Fibroblast of lung (primary cell): ENCODE data around the gene PCSK6.

ENCODE experiments used
- CTCF ChIP-seq, 2 donors: IDR thresholded peaks in 1 of 2; conservative IDR thresholded peaks in 1 of 2; 1 replicate in 1 of 2; 2 replicates in 1 of 2; pipeline ENCODE4 v1.5.1; 2011 to 2012; ENCODE audit warnings: low read length in 2 of 2, control low read depth in 1 of 2, inconsistent platforms in 1 of 2, low read depth in 1 of 2, mild to moderate bottlenecking in 1 of 2
- EZH2 ChIP-seq: IDR thresholded peaks from 2 replicates; pipeline ENCODE4 v1.5.1; 2012; ENCODE audit warnings: low read length, control low read depth, mild to moderate bottlenecking; ENCODE audit errors: missing control alignments

DNA sequence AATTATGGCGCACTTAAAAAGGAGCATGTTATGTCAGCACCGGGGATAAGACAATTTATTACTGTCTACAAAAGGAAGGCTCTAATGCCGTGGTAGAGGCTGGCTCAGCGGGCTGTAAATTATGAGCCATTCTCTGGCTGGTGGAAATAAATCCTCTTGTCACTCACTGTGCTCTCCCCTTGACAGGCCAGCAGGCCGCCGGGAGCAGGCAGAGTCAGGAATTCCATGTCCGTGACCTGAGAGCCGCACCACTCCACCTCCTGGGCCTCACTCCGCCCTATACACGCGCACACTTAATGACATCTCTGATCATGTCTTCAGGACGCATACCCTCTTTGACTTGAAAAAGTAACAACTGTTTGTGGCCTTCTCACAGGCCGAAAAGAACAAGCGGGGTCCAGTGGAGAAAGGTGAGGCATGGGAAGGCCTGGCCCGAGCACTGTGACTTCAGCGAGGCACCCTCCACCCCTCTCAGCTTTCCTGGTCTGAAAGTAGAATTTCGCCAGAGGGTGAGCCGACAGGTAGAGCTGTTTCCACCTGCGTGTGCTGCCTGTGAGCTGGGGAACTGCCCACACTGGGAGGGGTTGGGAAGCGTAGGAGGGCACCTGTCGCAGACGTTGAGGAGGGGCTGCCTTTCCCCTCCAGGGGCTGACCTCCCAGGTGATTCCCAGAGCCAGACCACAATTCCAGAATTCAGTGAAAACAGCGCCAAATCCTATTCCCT lies 13.2 kb upstream of the PCSK6 start:
- TF ChIP-seq CTCF (conservative IDR thresholded peaks at IDR 0.05 in 1 of 2, IDR thresholded peaks at IDR 0.05 in 1 of 2; ENCODE audit: low read depth in 1 of 2, low read length in 2 of 2) (no peak), EZH2 (no peak)
